ENCODE results near the gene CWC25. TPM values are rescaled to one million over a fixed set of nuclear protein-coding genes. Genes with fewer than 3 reads are reported as not detected.

The CWC25 gene
- total and polyA plus RNA-seq, 9 of the 15 experiments (the other 6 are each of a cell fraction or from before 2014, with no cell fraction given) = 16.5 to 27.4 (median 23.0) TPM

- TF ChIP-seq RB1 (IDR thresholded peaks at IDR 0.05; ENCODE audit: low read depth) = peak; percentile 84; the same call in 1 of the 2 replicates
- TF ChIP-seq TCF3 (CRISPR knock-in tag; IDR thresholded peaks at IDR 0.05) = 0 out of 2 replicates have a peak, but pooled peaks have one; percentile 22
- TF ChIP-seq ZNF175 (CRISPR knock-in tag; IDR thresholded peaks at IDR 0.05; ENCODE audit: low read depth) = peak; percentile 76; the same call in 1 of the 2 replicates
- TF ChIP-seq C11orf30 (IDR thresholded peaks at IDR 0.05; ENCODE audit: low read depth) = peak; percentile 100
- peak; percentile 83; the same call in 1 of the 2 replicates for TF ChIP-seq KAT7 (CRISPR knock-in tag; IDR thresholded peaks at IDR 0.05; ENCODE audit: borderline replicate concordance)
- TF ChIP-seq POLR2A (conservative IDR thresholded peaks at IDR 0.05) = peak; percentile 96
- peak; percentile 51; the same call in 1 of the 2 replicates for TF ChIP-seq MYBL2 (IDR thresholded peaks at IDR 0.05; ENCODE audit: low read depth)
- TF ChIP-seq MYBL2 (CRISPR knock-in tag; IDR thresholded peaks at IDR 0.05; ENCODE audit: borderline replicate concordance) = no peak
- peak in 1 of 2 experiments; percentile 59; a peak in 2 of 4 replicates for TF ChIP-seq NONO (IDR thresholded peaks at IDR 0.05; ENCODE audit: low read depth in 2 of 2, low read length in 1 of 2)
- TF ChIP-seq ELF1 (tag; IDR thresholded peaks at IDR 0.05) = peak; percentile 99
- TF ChIP-seq TBL1XR1 (IDR thresholded peaks at IDR 0.05; ENCODE audit: low read length in 2 of 2) = peak; percentile 73 to 100; a peak in 3 of 4 replicates
- TF ChIP-seq POU5F1 (IDR thresholded peaks at IDR 0.05; ENCODE audit: borderline replicate concordance, low read depth, low read length, partially characterized antibody) = peak; percentile 88
- peak; percentile 91 for TF ChIP-seq TAF9B (IDR thresholded peaks at IDR 0.05; ENCODE audit: partially characterized antibody)
- TF ChIP-seq FOXJ3 (CRISPR knock-in tag; IDR thresholded peaks at IDR 0.05) = no peak
- no peak for TF ChIP-seq ESRRB (CRISPR knock-in tag; IDR thresholded peaks at IDR 0.05; ENCODE audit: borderline replicate concordance)
- TF ChIP-seq L3MBTL2 (IDR thresholded peaks at IDR 0.05) = peak; percentile 98
- TF ChIP-seq FOSL1 (tag; conservative IDR thresholded peaks at IDR 0.05) = peak; percentile 41; the same call in 1 of the 2 replicates
- TF ChIP-seq ATF1 (CRISPR knock-in tag; IDR thresholded peaks at IDR 0.05) = peak; percentile 100
- TF ChIP-seq ATF1 (tag; IDR thresholded peaks at IDR 0.05) = peak; percentile 100
- TF ChIP-seq ZNF584 (CRISPR knock-in tag; IDR thresholded peaks at IDR 0.05; ENCODE audit: low read depth) = 0 out of 2 replicates have a peak, but pooled peaks have one; percentile 19
- peak; percentile 27 for TF ChIP-seq RBBP5 (IDR thresholded peaks at IDR 0.05; ENCODE audit: borderline replicate concordance, insufficient read depth, low read length, poor library complexity, severe bottlenecking)
- 0 out of 4 replicates have a peak, but pooled peaks of 1 of the 2 experiments have one; percentile 19 for TF ChIP-seq ARNT (IDR thresholded peaks at IDR 0.05)
- TF ChIP-seq ARID1B (IDR thresholded peaks at IDR 0.05) = peak; percentile 11; the same call in 1 of the 2 replicates
- TF ChIP-seq ZNF766 (CRISPR knock-in tag; conservative IDR thresholded peaks at IDR 0.05) = peak; percentile 18; the same call in 1 of the 2 replicates
Measured at GRCh38 chr17:38824899-38825761, at the start of gene CWC25 (continued).

Measured in K562 (cell line).